Muscle layer of duodenum (tissue), 2 donors: ENCODE results near the gene SMIM27.
"Not testable (repeated sequence)": the region's sequence is repeated elsewhere in the genome, so short reads cannot be mapped to it uniquely, and the experiment has no call there.

ENCODE experiments used
- H3K27ac ChIP-seq: one replicate; pipeline ENCODE4 v1.7.0; 2013; ENCODE audit warnings: mild to moderate bottlenecking, low read length
- H3K27me3 ChIP-seq: one replicate; pipeline ENCODE4 v1.7.0; 2013; ENCODE audit warnings: low read depth, mild to moderate bottlenecking, control low read depth, low read length
- H3K36me3 ChIP-seq, 2 donors: one replicate each; pipeline ENCODE4 v1.7.0; 2013; ENCODE audit warnings: low read length in 2 of 2, control low read depth in 1 of 2, mild to moderate bottlenecking in 1 of 2; ENCODE audit not compliant: insufficient read depth in 2 of 2, control insufficient read depth in 1 of 2
- H3K4me1 ChIP-seq, 2 donors: one replicate each; pipeline ENCODE4 v1.7.0; 2013; ENCODE audit warnings: low read length in 2 of 2, mild to moderate bottlenecking in 2 of 2, control low read depth in 1 of 2, moderate library complexity in 1 of 2; ENCODE audit not compliant: insufficient read depth in 2 of 2, control insufficient read depth in 1 of 2
- H3K4me3 ChIP-seq, 2 donors: one replicate each; pipeline ENCODE4 v1.7.0; 2013; ENCODE audit warnings: low read length in 2 of 2, low read depth in 1 of 2, mild to moderate bottlenecking in 1 of 2
- H3K9me3 ChIP-seq, 2 donors: one replicate each; pipeline ENCODE4 v1.7.0; 2013; ENCODE audit warnings: low read length in 2 of 2, control low read depth in 1 of 2, mild to moderate bottlenecking in 1 of 2; ENCODE audit not compliant: control insufficient read depth in 1 of 2
- donor health status: healthy.

SMIM27 gene

DNA sequence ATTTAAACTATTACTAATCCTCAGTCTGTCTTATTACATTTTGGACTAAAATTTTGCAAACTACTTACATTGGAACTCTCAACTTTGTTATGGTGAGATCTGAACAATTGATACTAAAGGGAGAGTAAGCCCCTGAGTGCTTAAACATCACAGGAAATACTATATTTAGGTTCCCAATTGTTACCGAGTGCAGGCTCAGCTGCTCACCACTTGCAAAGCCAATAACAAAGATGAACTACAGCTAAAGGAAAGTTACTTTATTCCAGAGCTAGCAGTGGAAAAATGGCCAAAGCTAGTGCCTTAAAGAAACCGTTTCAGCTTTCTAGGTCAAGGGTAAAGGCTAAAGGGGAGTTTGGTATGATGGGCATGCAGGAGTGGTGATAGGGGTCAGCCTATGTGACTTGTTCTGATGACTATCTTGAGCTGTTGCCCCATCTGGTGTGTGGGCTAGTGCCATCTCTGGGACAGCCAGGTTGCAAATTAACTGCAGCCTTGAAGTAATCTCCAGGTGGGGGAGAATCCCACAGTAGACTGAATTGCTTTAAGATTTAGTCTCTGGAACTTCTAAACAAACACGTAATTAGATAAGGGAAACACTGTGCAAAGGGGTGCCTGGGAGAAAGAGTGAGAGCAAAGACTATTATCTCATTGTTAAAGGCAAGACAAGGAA is 28.6 kb downstream of the SMIM27 start:
- no peak overlapping the region for H3K27ac ChIP-seq
- no peaks in the 10 kb centered on the region for H3K4me1 ChIP-seq
- no peaks in the 10 kb centered on the region for H3K27me3 ChIP-seq

GRCh38 chr9:32581512-32582143 is 29.5 kb downstream of the SMIM27 start:
- H3K9me3 ChIP-seq: no peaks in the 10 kb centered on the region
- H3K4me3 ChIP-seq: no peak overlapping the region
- H3K27me3 ChIP-seq: no peaks in the 10 kb centered on the region
- no peaks in the 10 kb centered on the region for H3K4me1 ChIP-seq
- H3K27ac ChIP-seq: no peak overlapping the region
- H3K36me3 ChIP-seq: no peaks in the 10 kb centered on the region

More for the DNA sequence above, 28.6 kb downstream of the SMIM27 start:
- H3K4me3 ChIP-seq: no peak overlapping the region
- H3K36me3 ChIP-seq: no peaks in the 10 kb centered on the region
- H3K9me3 ChIP-seq: no peaks in the 10 kb centered on the region

GRCh38 chr9:32584784-32585183 is 32.7 kb downstream of the SMIM27 start:
- no peaks in the 10 kb centered on the region for H3K4me1 ChIP-seq
- no peaks in the 10 kb centered on the region for H3K9me3 ChIP-seq
- no peaks in the 10 kb centered on the region for H3K27me3 ChIP-seq
- no peaks in the 10 kb centered on the region for H3K36me3 ChIP-seq
- no peak overlapping the region for H3K27ac ChIP-seq
- no peak overlapping the region for H3K4me3 ChIP-seq

DNA sequence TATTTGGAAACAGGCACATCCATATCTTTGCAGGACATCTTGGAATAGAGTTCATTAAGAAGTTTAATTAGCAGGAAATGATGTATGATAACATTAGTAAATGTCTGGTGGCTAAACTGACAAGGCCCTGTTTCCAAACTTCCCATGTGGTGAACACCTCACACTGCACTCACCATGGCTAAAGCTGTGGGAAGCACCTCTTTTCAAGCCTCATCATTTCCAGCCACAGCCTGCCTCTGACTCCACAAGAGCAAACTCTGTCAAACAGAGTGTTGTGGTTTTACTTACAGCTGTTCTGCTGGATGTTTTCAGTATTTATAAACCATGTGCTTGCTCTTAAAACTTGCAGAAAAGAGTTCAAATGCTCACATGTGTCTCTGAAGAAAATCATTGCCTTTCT is 35.8 kb downstream of the SMIM27 start:
- H3K27ac ChIP-seq: no peak overlapping the region
- H3K36me3 ChIP-seq: no peaks in the 10 kb centered on the region
- no peaks in the 10 kb centered on the region for H3K9me3 ChIP-seq
- H3K4me1 ChIP-seq: no peaks in the 10 kb centered on the region
- H3K4me3 ChIP-seq: no peak overlapping the region
- H3K27me3 ChIP-seq: no peaks in the 10 kb centered on the region

DNA sequence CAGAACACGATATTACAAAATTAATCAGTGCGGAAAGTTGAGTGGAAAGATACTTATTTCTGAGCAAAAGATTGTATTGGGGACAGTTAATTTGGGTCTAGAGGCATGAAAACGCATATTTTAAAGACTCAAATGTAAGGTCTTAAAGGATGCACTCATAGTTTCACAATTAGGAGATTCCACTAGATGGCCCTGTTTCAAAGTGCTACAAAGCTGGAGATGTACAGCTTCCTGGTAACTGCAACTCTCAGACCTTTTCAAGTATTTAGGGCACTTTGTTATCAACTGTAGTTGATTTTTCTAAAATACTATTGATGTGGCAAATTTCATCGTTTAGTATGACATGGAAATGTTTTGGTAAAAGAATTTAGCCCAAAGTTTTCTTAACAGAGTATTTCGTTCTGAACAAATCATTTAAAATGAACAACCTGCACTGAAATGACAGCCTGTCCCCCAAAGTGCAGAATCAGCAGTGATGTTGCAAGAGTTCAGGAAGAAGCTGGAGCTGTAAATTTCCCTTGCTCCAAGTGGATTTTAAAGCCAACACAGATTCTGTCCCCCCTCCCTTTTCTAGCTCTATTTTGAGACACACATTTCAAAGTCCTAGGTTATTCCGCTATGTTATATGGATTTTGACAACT is 37.1 kb downstream of the SMIM27 start:
- Histone ChIP-seq H3K4me1 (no peaks in the 10 kb centered on the region), H3K36me3 (no peaks in the 10 kb centered on the region), H3K9me3 (no peaks in the 10 kb centered on the region), H3K27ac (no peak overlapping the region), H3K27me3 (no peaks in the 10 kb centered on the region), H3K4me3 (no peak overlapping the region)

- no peaks in the 10 kb centered on the region for H3K4me1 ChIP-seq
- no peak overlapping the region for H3K4me3 ChIP-seq
- no peaks in the 10 kb centered on the region for H3K36me3 ChIP-seq
- no peaks in the 10 kb centered on the region for H3K9me3 ChIP-seq
- H3K27ac ChIP-seq: no peak overlapping the region
- H3K27me3 ChIP-seq: no peaks in the 10 kb centered on the region
These were observed 38.3 kb downstream of the SMIM27 start for GRCh38 chr9:32590476-32590875.

GRCh38 chr9:32590898-32591297 is 38.8 kb downstream of the SMIM27 start:
- no peaks in the 10 kb centered on the region for H3K27me3 ChIP-seq
- H3K4me3 ChIP-seq: no peak overlapping the region

GRCh38 chr9:32596096-32596865 is 44.2 kb downstream of the SMIM27 start:
- H3K4me3 ChIP-seq: no peak overlapping the region
- H3K27ac ChIP-seq: no peak overlapping the region
- no peaks in the 10 kb centered on the region for H3K36me3 ChIP-seq
- no peaks in the 10 kb centered on the region for H3K4me1 ChIP-seq
- no peaks in the 10 kb centered on the region for H3K27me3 ChIP-seq
- no peaks in the 10 kb centered on the region for H3K9me3 ChIP-seq

More at GRCh38 chr9:32590898-32591297, 38.8 kb downstream of the SMIM27 start:
- H3K27ac ChIP-seq: no peak overlapping the region
- no peaks in the 10 kb centered on the region for H3K9me3 ChIP-seq
- H3K36me3 ChIP-seq: no peaks in the 10 kb centered on the region
- H3K4me1 ChIP-seq: no peaks in the 10 kb centered on the region

- Histone ChIP-seq H3K36me3 (no peaks in the 10 kb centered on the region), H3K27ac (no peak overlapping the region), H3K4me3 (no peak overlapping the region), H3K27me3 (no peaks in the 10 kb centered on the region), H3K9me3 (no peaks in the 10 kb centered on the region), H3K4me1 (no peaks in the 10 kb centered on the region)
These were observed 44.8 kb downstream of the SMIM27 start for GRCh38 chr9:32596936-32597335.

DNA sequence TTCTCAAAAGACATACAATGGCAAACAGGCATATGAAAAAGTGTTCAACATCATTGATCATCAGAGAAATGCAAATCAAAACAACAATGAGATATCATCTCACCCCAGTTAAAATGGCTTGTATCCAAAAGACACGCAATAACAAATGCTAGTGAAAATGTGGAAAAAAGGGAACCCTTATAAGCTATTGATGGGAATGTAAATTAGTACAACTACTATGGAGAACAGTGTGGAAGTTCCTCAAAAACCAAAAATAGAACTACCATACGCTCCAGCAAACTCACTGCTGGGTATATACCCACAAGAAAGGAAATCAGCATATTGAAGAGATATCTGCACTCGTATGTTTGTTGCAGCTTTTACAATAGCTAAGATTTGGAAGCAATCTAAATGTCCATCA is 46.9 kb downstream of the SMIM27 start:
- not testable (repeated sequence) for H3K9me3 ChIP-seq, H3K36me3 ChIP-seq, H3K27me3 ChIP-seq, H3K4me1 ChIP-seq, H3K27ac ChIP-seq, H3K4me3 ChIP-seq
